HG03039 (cell line): ENCODE data around the gene SLC7A4.

Source experiments
- ATAC-seq: cut with Tn5 transposase; IDR thresholded peaks from one replicate; pipeline ENCODE4 v1.9.1; 2021; ENCODE audit warnings: mild to moderate bottlenecking, moderate library complexity; ENCODE audit not compliant: unreplicated experiment

Gene SLC7A4

DNA sequence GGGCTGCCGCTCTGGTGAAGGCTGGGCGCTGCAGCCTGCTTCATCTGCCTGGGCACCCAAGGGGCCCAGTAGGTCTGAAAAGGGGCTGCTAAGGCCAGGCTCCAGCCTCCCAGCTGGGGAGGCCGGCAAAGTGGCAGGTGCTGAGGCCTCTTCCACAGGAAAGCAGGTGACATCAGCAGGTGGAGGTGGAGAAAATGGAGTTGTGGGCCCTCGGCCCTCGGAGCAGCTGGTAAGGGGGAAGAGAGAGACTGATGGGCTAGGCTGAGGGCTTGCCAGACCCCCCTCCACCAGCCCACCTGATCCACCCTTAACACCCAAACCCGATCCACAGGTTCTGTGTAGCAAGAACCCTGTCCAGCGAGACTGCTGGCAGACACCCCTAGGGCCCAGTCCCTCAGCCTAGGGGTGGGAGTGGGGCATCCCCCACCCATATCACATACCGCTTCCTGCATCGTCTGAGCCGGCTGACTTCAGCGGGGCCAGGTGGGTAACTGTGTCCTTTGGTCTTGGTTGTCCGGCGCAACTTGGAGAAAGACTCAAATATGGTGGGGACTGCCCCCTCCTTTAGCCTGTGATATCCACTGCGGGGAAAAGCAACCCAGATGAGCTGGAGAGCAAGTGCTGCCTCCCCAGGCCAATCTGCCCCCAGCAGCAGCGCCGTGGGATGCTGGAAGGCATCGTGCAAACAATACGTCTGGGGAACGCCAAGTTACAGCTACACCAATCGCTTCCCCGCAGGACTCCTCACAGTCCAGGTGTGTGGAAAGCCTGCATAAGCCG lies 32.0 kb downstream of the SLC7A4 start:
- ATAC-seq: no peak

DNA sequence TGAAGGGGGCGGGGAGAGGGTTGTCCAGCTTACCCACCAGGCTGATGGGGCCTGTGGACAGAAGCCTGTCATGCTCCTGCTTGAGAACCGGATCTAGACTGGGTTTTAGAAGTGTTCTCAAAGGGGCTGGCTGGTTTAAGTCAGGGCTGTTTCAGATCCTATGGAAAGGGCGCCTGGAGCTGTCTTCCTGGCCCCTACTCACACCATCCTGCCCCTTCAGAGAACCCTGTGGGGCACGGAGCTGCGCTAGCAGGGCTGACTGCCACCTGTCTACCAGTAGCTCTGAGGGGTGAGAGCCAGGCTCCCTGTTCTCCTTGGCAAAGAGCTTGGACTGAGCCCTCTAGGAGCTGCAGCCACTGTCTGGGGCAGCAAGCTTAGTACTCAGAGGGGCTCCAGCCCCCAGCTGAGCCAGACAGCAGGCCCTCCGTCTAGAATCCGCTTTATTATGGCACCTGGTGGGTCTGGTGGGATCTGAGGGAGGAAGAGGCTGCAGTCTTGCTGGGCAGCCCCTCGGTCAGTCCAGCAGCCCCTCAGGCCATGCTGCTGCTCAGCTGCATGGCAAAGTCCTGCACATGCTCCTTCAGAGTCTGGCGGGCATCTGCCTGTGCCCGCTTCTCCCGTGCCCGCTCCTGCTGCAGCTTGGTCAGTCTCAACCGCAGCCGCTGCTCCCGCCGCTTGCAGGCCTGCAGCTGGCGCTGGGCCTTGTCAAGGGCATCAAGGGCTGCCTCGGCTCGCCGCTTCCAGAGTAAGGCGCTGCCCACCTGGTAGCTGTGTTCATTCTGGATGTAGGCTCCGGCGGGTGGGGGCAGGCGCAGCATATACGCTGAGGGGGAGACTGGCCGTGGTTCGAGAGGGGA lies 32.8 kb downstream of the SLC7A4 start:
- ATAC-seq: no peak

DNA sequence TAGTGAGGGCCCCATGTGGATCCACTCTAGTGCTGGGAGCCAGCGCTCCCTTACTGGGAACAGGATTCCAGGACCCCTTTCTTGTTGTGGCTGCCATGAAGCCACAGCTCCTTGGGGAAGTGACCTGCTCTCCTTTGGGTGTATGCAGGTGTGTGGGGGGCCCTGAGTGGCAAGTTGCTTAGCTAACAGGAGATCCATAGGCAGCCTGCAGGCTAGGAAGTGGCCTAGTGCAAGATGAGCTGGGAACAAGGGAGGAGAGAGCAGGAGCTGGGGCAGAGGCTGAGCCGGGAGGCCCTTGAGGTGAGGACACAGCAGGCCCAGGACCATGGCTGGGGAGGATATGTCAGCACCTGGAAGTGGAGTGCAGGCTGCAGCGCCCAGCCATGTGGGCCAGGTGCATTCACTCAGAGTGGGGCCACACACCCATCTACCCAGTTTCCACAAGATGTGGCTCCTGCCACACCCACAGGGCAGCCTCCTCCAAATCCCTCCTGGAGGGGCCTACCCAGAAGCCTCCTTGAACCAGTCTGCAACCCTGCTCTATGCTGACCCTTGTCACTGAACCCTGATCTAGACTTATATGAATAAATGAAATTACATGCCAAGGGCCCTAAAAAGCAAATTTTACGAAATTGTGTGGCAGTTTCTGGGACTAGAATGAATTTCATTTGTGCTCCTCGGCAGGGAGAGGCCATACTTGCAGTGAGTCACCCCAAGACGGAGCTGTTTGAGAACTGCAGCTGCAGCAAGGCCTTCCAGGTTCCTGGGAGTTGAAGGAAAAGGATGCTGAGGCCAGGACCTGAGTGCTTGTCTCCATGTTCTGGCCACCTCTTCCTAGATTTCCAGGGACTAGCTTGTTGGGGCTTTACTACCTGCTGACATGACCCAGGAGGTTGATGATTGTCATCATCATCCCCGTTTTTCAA lies 33.7 kb downstream of the SLC7A4 start:
- ATAC-seq: no peak

GRCh38 chr22:20997536-20998257 lies 34.7 kb downstream of the SLC7A4 start:
- no peak for ATAC-seq

- ATAC-seq: no peak
Observed at GRCh38 chr22:20996598-20997535, 35.5 kb downstream of the SLC7A4 start.

DNA sequence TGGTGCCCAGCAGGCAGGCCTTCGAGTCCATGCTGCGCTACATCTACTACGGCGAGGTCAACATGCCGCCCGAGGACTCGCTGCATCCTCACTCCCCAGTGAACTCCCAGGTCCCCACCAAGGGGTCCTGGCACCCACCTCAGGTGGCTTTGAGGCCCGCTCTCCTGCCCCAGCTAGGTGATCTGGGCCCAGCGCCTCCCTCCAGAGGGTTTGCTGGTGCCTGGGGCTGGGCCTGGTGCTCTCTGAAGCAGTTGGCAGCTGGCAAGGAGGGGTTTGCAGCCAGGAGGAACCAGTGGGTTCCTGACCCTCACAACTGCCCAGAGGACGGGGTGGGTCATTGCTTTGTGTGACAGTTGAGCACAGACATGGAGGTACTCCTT lies 36.3 kb downstream of the SLC7A4 start:
- ATAC-seq: no peak

DNA sequence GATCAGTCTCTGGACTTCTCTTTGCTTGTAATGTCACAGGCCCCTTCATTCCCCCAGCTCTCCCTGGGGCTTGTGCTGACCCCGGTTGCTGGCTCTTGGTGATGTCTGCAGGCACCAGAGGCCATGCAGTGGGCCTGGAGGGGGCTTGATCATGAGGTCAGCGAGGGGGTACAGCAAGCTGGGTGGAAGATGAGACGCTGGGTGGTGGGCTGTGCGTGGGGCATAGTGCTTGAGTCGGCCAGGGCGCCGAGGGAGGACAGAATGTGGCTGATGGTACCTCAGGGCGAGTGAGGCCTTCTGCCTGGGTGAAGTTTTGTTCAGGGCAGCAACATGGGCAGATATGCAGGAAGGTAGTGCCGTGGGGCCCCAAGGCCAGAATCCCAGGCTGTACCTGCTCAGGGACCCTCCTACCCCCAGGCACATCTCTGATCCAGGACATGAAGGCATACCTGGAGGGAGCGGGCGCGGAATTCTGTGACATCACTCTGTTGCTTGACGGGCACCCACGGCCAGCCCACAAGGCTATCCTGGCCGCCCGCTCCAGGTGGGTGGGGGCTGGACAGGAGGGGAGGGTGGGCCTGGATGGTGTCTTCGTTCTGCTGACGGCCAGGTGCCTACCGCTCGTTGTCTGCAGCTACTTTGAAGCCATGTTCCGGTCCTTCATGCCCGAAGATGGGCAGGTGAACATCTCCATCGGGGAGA lies 36.9 kb downstream of the SLC7A4 start:
- ATAC-seq: no peak

DNA sequence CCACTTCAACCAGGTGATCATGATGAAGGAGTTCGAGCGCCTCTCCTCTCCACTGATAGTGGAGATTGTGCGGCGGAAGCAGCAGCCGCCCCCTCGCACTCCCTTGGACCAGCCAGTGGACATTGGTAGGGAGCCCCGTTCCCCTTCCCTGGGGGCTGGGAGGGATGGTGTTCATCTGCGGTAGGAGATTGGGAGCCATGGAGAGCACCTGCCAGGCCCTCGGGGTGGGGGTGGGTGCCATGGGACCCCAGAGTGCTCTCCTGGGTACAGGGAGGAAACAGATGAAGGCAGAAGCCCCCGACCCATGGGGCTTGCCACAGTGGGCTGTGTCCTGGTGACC lies 37.5 kb downstream of the SLC7A4 start:
- ATAC-seq: no peak

GRCh38 chr22:20994128-20994901 lies 38.0 kb downstream of the SLC7A4 start:
- no peak for ATAC-seq

DNA sequence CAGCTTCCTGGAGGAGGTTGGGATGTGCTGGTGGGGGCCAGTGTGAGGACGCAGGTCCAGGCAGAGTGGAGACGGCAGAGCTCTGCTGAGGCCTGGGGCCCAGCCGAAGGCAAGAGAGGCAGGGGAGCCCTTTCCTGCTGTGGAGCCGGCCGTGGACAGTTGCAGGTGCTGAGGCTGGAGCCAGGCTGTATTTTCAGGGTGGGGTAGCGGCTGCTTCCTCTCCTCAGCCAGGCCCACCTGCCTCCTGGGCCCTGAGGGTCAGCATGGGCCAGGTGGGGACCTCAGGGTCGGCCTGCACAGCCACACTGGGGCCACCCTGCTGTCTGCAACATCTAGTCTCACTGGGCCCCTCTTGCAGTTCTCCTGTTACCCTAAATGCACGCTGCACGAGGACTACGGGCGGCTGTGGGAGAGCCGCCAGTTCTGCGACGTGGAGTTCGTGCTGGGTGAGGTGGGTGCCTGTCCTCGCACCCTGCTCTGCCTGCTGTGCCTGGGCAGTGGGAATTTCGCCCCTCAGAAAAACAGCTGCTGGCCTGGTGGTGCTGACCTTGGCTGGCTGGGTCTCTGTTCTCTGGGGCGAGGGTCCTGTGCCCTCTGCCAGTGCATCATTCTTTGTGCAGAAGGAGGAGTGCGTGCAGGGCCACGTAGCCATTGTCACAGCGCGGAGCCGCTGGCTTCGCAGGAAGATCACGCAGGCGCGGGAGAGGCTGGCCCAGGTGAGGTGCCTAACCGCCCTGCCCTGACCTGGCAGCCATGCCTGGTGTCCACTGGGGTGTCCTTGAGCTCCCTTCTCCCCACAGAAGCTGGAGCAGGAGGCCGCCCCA lies 38.8 kb downstream of the SLC7A4 start:
- ATAC-seq: no peak

DNA sequence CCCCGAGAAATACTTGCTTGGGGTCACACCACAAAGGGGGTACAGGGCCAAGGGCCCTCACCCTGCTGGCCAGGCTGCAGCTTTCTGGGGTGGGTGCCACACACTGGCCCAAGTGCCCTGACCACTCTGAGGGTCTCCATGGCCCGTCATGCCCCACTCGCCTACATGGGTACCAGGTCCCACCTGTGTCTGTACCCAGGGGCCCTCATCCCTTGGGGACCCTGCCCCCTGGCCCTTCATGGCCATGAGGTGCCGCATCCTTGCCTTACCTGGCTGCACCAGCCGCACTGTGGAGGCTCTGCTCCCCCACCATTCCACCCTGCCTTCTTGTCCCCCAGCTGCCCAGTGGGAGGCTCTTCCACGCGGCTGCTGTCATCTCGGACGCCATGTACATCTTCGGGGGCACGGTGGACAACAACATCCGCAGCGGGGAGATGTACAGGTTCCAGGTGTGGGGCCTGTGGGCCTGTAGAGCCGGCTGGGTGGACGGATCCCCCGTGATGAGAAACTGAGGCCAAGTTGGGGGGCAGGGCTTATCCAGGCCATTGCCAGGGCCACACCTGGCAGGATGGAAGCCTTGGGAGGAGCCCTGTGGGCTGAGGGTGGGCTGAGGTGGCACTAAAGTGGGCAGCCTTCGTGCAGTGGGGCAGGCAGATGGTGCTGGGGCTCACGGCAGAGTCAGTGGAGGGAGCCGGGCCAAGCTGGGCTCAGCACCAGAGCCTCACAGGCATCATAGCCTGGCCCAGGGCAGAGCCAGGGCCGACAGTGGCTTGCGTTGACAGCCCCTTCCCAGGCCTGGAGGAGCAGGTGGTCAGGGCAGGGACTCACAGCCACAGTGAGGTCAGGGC lies 39.7 kb downstream of the SLC7A4 start:
- ATAC-seq: no peak

DNA sequence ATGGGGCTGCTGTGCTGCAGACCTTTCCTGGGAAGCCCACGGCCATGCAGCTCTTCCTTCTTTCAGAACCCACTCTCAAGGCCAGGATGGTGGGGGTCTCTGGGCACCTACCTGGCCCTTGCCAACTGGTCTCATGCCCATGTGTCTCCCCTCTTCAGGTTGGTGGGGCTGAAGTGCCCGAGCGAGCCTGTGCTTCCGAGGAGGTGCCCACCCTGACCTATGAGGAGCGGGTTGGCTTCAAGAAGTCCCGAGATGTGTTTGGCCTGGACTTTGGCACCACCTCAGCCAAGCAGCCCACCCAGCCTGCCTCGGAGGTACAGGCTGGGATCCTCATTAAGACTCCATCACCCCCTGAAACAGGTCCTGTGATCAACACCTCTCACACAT lies 40.3 kb downstream of the SLC7A4 start:
- no peak for ATAC-seq

DNA sequence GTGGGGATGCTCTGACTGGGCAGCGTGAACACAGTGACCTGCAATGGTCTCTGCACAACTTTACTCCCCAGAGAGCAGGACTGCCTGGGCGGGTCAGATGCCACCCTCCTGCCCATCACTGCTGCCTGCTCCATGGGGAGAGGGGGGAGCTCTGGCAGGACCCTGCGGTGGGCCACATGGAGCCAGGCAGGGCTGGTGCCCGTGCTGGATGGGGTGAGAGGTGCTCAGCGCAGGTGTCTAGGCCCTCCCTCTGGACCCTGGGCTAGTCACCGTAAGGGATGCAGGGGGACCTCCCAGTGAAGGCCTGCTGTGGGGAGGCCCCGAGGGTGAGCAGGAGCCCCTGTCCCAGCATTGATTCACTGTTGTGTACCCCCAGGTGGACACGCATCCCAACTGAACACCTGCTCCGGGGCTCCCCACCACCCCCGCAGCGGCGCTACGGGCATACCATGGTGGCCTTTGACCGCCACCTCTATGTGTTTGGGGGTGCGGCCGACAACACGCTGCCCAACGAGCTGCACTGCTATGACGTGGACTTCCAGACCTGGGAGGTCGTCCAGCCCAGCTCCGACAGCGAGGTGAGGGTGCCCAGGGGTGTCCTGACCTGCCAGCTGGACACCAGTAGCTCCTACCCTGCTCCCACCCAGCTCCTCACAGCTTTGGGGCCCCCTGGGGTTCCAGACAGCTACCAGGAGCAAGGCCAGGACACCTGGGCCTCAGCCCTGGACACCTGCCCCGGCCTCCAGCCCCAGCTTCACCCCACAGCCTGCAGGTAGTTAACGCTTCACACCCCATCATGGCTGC lies 40.9 kb downstream of the SLC7A4 start:
- no peak for ATAC-seq

DNA sequence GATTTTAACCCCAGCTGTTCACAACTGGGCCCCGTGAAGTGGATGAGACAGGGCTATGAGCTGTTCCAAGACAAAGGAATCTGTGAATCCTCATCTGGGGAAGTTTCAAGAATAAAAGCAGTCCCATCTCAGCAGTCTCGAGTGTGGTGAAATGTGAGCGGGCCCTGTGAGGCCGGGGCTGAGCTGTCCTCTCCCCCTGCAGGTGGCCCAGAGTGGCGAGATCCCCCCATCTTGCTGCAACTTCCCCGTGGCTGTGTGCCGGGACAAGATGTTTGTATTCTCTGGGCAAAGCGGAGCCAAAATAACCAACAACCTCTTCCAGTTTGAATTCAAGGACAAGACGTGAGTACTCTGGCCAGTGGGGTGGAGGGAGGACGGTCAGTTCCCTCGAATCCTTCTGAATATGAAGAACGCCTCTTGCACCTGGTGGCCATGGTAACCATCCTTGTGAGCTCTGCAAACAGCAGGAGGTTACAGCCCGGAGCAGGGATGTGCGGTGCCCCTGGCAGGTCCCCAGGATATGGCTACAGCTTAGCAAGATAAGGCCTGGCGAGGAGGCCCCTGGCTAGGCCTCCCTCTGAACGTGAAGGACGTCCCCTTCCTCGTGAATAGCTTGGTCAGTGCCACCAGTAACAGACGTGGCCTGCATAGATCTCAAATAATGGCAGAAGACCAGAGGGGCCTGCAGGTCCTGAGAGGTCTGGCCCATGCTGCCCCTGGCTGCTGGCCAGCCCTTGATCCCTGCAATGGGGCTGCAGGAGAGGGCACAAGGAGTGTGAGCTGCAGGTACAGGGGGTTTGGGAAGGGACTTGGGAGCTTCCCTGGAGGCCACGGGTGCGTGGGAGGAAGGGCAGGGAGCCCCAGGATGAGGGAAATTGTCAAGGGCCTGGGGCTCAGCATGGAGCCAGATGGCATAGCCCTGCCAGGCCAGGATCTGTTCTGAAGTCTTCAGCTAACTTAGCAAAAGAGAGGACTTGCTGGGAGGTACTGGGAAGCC lies 41.9 kb downstream of the SLC7A4 start:
- no peak for ATAC-seq
